PFSK-1 (cell line): ENCODE results near the gene MACF1.

Experiments used
- POLR2AphosphoS5 ChIP-seq: IDR thresholded peaks from 2 replicates; pipeline ENCODE4 v1.6.1; 2012; ENCODE audit warnings: low read depth, mild to moderate bottlenecking, control low read depth, low read length, moderate library complexity
- SIN3A ChIP-seq: IDR thresholded peaks from 2 replicates; pipeline ENCODE4 v1.6.1; 2012; ENCODE audit warnings: mild to moderate bottlenecking, low read length, moderate library complexity, borderline replicate concordance; ENCODE audit not compliant: insufficient read depth

DNA sequence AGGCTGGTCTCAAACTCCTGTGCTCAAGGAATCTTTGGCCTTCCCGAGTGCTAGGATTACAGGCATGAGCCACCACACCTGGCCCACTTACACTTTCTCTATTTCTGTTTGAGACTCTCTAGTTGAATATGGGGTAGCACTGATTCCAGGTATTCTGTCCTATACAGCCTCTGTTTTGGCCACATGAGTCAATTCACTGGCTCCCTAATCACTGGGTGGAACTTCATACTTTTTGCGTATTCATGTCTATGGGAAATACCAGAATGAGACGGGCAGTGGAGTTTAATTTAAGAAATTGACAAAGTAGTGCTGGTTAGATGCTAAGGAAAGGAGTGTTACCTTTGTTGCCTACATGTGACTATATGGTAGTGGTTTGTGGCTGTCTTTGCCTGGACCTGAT lies 35.5 kb downstream of the MACF1 start:
- no peak for TF ChIP-seq POLR2AphosphoS5
- TF ChIP-seq SIN3A = no peak
